GM11168 (cell line): ENCODE data around the gene HADH.

ENCODE experiments used
- in situ Hi-C: fragments of 300-500 bp; cut with MboI; formaldehyde crosslinking; loops from one replicate; pipeline ENCODE4 v1.12.0; 2022; ENCODE audit warnings: low sequenced_read_pairs; ENCODE audit not compliant: unreplicated experiment

Gene HADH

DNA sequence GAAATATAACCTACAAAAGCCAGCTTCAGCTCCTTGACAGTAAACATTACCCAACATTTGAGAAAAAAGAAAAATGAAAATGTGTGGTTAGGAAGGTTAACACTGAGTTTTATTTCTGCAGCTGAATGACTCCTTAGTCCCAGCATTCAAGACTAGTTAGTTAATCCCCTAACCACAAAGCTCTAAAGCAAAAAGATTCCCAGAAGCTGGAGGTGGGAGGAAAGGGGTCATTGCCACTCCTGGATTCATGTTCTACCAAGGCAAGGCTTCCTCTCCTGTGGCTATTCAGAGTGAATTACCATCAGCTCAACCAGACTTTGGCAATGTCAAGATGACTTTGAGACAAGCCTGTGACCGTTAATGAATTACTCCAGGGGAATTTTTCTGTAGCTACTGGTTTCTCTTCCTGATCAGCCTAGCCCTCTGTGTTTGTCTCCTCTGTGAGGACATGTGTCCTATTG lies 63.6 kb downstream of the HADH start:
- in situ Hi-C loops: no loop called here

DNA sequence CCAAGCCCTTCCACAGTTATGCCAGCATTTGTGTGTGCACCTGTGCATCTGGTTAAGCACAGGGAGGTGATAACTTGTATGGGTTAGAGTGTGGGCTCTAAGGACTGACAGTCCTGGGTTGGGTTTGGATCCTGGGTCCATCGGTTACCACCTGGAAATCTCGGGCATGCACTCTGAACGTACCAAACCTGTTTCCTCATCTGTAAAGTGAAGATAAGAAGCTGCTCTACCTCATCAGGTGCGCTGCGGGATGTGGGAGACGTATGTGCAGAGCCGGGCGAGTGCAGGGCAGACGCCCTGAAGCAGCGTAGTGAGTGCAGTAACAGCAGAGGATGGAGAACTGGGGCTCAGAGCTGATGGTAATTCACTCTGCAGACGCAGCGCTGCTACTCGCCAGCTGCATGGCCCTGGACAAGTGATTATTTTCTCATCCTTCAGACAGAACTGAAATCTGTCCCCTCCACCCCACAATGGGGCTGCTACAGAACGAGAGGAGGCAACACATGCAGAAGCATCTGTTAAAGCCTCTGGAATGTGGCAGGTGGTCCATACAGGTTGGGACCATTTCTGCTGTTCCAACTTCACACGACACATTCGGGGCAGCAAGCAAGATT lies 64.4 kb downstream of the HADH start:
- in situ Hi-C loops: no loop called here

DNA sequence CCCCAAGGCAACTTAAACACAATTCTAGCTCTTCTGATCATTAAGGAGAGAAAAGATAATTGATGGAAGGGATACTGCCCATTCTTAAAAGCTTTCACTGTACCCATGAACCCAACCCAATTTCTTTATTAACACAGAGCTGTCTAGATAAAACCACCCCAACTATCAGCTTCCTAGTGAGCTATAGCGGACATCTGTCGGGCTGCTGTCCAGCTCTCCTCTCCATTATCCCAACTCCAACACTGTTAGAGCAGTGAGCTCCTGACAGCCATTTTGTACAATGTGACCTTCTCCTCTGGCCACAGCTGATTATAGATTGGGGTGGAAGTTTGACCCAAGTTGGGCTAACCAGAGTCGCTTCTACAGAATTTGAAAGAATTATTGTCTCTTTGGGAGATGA lies 66.1 kb downstream of the HADH start:
- in situ Hi-C loops: no loop called here

DNA sequence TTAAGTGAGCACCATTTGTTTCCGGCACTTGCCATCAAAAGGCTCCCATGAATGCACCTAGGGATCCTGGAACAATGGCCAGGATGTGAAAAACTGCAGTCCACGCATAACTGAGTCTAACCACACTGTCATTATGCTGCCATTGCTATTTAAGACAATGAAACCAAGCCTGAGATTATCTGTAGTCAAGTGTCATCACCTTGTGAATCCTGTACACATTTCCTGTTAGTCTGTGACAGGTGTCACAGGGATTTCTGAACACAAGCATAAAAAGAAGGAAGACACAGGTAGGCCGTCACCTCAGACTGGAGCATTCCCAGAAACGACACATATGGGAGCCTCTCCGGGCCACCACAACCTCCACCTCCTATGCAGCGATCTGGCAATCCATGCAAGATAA lies 66.7 kb downstream of the HADH start:
- in situ Hi-C loops: no loop called here

DNA sequence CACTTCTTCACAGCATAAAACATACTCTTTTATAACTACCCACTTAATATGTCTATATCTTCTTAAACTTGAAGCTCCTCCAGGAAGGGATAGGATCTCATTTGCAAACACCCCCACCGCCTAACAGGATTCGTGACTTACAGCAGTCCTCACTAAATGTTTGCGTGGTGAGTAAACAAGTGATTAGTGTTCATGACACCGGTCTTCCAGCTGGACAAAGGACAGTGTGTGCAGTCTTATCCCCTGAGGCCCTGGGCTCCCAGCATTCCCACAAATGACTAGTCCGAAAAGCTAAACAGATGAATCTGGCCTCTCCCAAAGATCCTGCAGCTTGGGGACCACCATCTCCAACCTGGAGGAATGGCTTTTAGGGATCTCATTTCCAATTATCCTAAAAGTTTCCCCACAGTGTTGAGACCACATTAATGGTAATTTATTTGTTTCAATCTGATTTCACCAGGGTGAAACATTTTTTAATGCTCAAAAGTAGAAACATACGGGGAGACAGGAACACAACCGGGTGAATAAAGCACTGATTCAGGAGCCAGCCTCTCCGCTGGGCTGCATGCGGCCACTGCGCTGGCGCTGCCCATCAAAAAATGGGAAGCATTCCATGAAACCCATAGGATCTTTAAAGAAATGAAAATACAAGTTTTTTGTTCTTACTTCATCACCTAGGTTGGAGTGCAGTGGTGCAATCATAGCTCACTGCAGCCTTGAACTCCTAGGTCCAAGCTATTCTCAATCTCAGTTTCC lies 69.2 kb downstream of the HADH start:
- in situ Hi-C loops: no loop called here

DNA sequence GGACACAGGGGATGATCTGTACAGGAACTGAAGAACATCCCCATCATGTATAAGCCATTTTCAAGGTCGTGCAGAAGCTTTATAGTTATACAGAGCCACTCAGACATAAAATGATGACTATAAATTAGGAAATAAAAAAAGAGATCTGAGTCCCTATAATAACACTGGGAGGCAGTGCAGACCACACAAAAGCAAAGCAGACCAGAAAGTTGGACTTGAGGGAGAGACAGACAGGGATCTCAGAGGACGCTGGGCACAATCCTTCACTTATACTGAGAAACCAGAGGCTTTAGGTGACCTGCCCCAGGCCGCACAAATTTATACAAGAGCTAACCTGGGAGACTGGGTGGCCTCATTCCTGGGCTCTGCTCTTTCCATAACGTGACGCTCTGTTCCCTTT lies 70.5 kb downstream of the HADH start:
- in situ Hi-C loops: no loop called here

DNA sequence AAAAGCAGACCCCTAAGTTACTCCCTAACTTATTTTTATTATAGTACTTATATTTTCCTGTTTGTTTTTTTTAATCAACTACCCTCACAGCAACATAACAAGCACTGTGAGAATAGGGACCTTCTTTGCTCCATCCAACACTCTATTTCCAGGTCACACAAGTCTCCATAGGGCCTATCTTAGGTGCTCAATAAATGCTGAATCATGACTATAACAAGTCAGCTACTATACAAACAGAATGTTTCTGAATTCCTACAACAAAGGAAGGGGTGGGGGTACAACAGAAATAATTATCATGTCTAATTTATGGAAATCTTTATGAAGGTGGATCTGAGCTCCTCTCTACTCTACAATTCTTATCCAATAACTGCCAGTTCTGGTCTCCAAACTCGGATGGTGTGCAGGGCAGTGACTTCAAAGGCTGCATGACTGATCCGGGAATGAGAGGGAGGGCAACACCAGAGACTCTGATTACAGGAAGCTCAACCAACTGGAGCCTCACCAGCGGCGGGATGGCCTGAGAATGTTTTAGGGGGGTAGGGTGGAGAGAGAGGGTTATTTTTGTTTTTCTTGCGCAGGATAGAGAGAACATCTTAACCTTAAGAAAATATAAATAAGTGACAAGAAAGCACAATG lies 71.1 kb downstream of the HADH start:
- in situ Hi-C loops: no loop called here

DNA sequence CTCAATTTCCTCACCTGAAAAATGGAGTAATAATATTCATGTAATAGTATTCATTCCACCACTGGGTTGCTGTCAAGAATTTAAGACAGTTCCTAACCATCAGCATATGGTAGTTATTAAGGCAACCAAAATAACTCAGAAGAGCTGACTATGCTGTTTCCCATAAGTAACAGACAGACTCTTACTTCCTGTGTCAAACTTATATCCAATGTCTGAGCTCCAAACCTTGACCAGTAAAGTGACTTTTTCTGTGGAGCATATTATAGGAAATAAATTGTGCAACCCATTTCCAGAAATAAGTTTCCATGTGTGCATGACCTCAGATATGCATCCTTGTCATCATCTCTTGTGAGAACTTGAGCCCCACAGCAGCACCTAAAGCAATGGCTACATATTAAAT lies 78.8 kb downstream of the HADH start:
- in situ Hi-C loops: no loop called here

DNA sequence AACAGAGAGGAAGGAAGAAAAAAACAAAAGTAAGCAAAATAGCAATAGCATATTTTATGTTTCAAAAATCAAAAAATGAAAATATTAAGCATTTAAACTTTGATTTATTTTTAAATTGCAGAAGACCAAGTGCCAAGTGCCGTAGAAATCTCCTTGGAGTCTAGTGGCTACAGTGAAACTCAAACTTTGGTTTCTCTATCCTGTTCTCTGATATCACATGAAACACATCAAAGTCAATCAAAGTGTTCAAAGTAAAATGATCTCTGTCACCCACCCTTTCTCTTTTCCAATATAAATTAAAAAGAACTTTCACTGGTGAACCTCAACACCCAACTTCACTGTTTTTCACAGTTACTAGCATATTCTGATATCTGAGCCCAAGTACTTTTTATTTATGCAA lies 81.1 kb downstream of the HADH start:
- in situ Hi-C loops: no loop called here

DNA sequence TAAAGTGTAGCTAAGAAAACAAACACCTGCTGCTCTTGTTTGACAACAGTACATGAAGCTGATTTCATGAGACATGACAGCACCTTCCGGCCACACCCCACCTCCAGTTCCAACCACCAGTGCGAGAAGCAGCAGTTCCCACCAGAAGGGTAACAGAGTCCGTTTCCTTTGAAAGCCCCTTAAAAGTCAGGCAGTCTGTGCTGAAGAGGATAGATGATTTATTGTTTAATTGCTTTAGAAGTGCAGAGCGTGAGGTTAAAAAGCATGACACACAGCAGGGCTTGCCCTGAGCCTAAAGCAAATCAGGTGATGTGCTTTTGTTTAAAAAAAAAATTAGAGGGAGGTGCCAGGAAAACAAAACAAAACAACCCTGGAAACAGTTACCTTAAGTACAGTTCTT lies 82.6 kb downstream of the HADH start:
- in situ Hi-C loops: no loop called here

DNA sequence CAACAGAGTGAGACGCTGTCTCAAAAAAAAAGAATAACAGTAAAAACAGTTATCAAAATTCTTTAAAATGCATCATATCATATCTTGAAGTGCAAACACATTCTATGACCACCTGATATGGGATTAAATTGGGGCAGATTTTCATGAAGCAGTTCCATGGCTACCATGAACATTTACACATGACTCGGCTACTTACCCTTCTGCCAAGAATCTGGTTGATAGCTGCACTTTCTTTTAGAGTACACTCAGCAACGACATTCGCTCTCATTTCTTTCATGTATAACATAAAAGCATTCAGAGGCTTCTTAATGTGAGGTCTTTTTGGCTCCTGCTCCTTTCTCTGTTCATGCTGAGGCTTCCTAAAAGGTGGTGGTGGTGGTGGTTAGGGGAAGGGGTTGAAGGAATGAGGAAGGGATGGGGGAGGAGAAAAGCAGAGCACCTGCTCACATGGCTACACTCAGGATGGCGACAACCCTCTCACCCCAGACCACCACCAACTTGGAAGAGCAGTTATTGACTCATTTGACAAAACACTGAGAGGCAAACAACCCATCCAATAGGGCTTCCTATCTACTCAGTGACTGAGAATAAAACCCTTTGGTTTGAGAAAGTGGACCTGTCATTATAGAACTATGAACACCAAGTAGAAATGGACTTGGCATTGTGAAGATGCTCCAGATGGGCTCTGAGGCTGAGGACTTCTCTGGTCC lies 88.5 kb downstream of the HADH start:
- in situ Hi-C loops: no loop called here

DNA sequence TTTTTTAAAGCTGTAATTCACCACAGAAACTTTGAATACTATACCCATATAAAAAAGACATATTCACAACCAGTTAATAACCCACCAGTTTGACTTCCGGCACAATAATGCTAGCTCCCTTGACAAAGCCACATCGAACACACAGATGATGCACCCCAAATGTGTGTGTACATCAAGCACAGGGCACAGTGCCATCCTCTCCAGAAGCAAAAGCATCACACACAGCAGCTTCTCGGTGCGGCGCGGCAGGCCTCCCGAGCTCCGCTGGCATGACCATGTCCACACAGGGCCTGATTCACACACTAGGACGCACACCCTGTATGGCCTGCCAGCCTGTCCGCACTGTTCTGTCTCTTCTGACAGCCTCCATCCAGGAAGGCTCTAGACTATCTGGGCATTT lies 91.1 kb downstream of the HADH start:
- in situ Hi-C loops: no loop called here

DNA sequence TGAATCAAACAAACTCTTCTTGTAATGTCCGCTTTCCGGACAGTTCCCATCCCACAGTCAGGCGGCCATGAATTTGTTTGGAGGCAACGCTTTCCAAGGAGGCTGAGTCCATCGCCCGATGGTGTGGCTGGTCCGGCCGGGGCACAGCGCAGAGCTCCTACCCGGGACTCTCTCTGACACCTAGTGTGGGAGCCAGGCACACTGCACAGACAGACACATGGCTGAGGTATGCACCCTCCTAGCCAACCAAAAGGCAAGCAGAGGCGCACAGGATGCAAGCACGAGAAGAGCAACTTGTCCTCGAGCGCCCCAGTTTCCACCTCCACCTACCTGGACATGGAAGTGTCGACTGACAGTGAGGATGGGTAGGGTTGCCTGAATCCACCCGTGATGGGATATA lies 91.6 kb downstream of the HADH start:
- in situ Hi-C loops: no loop called here
